Activated naive CD8-positive, alpha-beta T cell treated with anti-CD3 and anti-CD28 coated beads, Interleukin-2, amount 50 U/mL, for 24 hours (primary cell): ENCODE measurements around the gene ATF6.

Source experiments
- ATAC-seq: fragments of 150-1000 bp; cut with Tn5 transposase; one replicate; pipeline ENCODE4 v1.10.0; 2021
- DNase-seq: peaks from one replicate; pipeline ENCODE4 v3.0.0; 2021
- H3K27ac Mint-ChIP-seq: one replicate; pipeline ENCODE4 v1.8.0; 2021; ENCODE audit warnings: mild to moderate bottlenecking, mixed read lengths
- H3K27me3 Mint-ChIP-seq: one replicate; pipeline ENCODE4 v1.8.0; 2021; ENCODE audit warnings: mixed read lengths
- H3K36me3 Mint-ChIP-seq: one replicate; pipeline ENCODE4 v1.8.0; 2021; ENCODE audit warnings: low read depth, mixed read lengths
- H3K4me1 Mint-ChIP-seq: one replicate; pipeline ENCODE4 v1.8.0; 2021; ENCODE audit warnings: mixed read lengths
- H3K4me3 Mint-ChIP-seq: one replicate; pipeline ENCODE4 v1.8.0; 2021; ENCODE audit warnings: mild to moderate bottlenecking, moderate library complexity, mixed read lengths
- H3K9me3 Mint-ChIP-seq: one replicate; pipeline ENCODE4 v1.8.0; 2021; ENCODE audit warnings: mixed read lengths

ATF6 gene

DNA sequence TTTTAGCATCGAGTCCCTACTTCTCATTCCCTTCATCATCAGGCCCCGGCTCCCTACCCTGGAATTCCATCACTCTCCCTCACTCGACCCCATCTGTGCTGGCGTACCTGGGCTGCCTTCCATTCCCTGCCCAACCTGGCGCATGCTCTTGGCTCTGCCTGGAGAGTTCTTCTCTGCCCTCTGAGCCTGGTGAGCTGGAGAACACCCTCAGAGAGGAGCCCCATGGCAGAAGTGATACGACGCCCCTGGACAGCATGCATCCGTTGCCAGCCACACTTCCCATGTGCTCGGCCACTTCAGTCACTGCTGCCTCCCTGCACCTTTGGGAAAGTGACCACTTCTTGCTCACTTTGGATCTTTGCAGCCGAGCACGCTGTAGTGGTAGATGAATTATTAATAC lies 227.5 kb downstream of the ATF6 start:
- no peak overlapping the region for H3K4me3 Mint-ChIP-seq
- ATAC-seq (no peak), DNase-seq (no peak)
- H3K9me3 Mint-ChIP-seq: no peaks in the 10 kb centered on the region
- no peaks in the 10 kb centered on the region for H3K27me3 Mint-ChIP-seq
- no peak overlapping the region for H3K27ac Mint-ChIP-seq
- H3K36me3 Mint-ChIP-seq: no peaks in the 10 kb centered on the region
- no peaks in the 10 kb centered on the region for H3K4me1 Mint-ChIP-seq

DNA sequence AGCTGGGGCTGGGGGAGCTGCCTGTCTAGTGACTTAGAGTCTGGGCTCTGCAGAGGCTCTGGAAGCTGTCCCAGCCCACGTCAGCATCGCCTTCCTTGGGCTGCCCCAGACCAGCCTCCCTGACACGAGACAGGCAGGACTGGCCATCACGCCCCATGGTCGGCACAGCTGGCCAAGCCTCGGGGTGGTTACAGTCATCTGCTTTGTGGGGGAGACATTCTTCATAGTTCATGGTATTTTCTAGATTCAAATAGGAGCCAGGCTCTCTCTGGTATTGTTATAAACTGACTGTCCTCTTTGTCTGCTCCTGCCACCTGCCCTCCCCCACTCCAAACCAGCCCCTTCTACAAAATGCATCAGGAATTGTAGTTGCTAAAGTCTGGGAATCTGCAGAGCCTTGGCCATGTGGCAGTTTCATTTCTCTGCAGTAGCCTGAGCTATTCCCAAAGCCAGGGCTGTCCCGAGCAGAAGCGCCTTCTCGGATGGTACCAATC lies 228.1 kb downstream of the ATF6 start:
- Mint-ChIP-seq H3K27ac (no peak overlapping the region), H3K36me3 (no peaks in the 10 kb centered on the region), H3K4me1 (no peaks in the 10 kb centered on the region), H3K27me3 (no peaks in the 10 kb centered on the region), H3K9me3 (no peaks in the 10 kb centered on the region), H3K4me3 (no peak overlapping the region)
- ATAC-seq (no peak), DNase-seq (no peak)

DNA sequence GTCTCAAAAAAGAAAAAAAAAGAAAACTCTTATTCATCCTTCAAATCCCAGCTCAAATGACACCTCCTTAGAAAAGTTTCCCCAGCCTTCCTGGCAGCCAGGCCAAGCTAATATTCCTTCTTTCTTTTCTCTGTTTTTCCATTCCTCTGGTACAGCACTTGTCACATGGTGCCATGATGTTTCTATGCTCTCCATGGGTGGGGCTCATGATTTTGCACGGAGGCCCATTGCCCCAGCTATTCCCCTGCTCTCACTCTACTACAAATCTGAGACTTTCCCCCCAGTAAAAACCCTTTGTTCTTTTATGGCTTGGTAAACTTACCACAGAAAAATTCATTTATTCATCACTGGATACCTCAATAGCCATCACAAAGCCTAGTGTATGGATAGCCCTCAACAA lies 231.0 kb downstream of the ATF6 start:
- no peak for ATAC-seq
- H3K27ac Mint-ChIP-seq: no peak overlapping the region
- H3K27me3 Mint-ChIP-seq: no peaks in the 10 kb centered on the region

DNA sequence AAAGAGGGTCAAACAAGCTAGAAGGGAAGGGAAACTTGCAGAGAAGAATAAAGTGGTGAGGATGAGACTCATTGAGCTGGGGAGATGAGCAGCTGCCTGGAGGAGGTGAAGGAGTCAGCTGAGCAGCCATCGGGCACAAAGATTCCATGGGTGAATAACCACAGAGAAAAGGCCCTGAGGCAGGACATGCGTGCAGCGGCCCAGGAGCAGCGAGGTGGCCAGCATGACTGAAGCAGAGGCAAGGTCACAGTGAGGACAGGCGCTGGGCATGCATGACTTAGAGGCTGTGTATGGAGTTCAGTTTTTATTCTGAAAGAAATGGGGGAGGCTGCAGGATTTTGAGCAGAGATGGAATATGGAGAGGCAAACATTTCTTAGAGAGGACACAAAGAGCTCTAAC lies 232.7 kb downstream of the ATF6 start:
- no peak for DNase-seq
- peaks cover 3% of the 10 kb centered on the region for H3K27me3 Mint-ChIP-seq
- ATAC-seq: no peak
- no peaks in the 10 kb centered on the region for H3K9me3 Mint-ChIP-seq
- peaks cover 2% of the 10 kb centered on the region for H3K4me1 Mint-ChIP-seq
- H3K27ac Mint-ChIP-seq: no peak overlapping the region
- no peaks in the 10 kb centered on the region for H3K36me3 Mint-ChIP-seq
- H3K4me3 Mint-ChIP-seq: no peak overlapping the region

More for the DNA sequence above, 231.0 kb downstream of the ATF6 start:
- Mint-ChIP-seq H3K4me1 (no peaks in the 10 kb centered on the region), H3K4me3 (no peak overlapping the region), H3K9me3 (no peaks in the 10 kb centered on the region), H3K36me3 (no peaks in the 10 kb centered on the region)
- no peak for DNase-seq

DNA sequence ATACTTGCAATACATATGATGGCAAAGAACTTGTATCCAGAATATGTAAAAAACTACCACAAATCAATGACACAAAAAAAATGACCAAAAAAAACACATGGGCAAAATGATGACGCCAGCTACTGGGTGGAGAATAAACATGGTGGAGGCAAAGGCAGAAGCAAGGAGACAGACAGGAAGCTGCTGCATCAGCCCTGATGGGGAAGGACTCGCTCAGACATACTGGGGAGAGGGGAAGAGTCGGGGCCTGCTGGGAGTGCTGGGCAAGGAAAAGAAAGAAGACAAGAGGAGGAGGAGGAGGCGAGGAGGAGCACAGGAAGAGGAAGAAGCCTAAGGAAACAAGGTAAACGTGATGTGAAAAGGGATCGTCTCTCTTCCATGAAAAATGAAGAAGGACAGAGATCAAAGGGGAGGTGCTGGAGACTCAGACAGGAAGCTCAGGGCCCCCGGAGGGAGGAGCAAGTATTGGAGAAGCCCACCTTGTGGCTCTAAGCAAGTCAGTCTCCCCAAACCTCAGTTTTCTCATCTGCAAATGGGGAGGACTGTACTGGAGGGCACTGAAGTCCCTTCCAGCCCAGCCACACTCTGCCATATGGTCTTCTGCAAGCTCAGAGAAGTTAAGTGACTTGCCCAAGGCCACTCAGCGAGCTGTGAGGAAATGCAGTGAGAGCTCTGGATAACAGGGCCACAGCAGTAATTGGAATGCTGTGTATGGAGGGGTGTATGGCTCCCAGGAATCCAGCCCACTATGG lies 233.4 kb downstream of the ATF6 start:
- DNase-seq (no peak), ATAC-seq (no peak)
- H3K27me3 Mint-ChIP-seq: peaks cover 3% of the 10 kb centered on the region
- H3K4me1 Mint-ChIP-seq: peaks cover 2% of the 10 kb centered on the region
- H3K9me3 Mint-ChIP-seq: no peaks in the 10 kb centered on the region
- H3K4me3 Mint-ChIP-seq: no peak overlapping the region
- no peak overlapping the region for H3K27ac Mint-ChIP-seq
- H3K36me3 Mint-ChIP-seq: no peaks in the 10 kb centered on the region

DNA sequence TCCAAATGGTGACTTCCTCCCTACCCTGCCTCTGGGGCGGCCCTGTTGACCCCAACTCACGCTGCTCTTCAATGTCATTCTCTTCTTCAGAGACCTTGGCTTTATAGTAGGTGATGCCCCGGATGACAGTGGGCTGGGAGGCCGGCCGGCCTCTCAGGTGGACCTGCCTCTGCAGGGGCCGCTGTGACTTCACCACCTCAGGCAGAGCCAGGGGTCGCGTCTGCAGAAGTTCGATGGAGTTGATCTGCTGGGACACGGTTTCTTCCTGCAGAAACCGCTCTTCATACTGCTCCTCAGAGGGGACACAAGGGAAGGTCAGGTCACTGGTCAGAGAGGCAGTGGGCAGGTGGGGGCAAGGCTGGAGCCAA lies 233.9 kb downstream of the ATF6 start:
- ATAC-seq (no peak), DNase-seq (no peak)
- Mint-ChIP-seq H3K4me3 (no peak overlapping the region), H3K9me3 (no peaks in the 10 kb centered on the region), H3K36me3 (no peaks in the 10 kb centered on the region), H3K4me1 (peaks cover 2% of the 10 kb centered on the region), H3K27me3 (peaks cover 3% of the 10 kb centered on the region), H3K27ac (no peak overlapping the region)

DNA sequence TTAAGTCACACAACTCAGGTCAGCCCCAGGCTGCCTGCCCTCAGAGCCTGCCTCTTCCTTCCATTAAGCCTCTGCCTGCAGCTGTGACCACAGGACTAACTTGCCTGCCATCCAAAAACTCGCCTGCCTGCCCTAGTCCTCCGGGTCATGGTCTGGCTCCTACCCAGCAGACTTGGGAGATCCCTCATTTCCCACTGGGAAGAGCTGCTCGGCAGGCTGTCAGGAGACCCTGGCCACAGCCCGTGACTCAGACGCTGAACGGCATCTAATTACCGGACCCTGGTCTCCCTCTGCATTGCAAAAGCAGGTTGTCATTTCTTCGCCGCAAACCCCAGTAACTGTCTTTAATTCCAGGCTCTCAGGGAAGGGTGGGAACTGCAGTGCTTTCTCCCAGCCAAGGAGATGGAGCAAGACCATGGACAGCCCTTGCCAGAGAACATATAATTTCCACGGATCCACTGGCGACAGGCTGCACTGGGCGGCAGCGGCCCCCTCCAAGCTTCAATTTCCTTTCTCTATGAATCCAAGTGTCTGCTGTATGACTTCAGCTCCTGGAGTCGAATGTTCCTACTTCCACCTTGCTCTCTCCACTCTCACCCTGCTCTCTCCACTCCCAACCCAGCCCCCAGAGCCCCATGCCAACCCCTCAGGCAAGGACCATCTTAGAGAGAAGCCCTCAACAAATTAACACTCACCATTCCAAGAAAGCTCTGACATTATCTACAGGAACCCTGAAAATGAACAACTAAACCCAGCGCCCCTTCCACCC lies 237.1 kb downstream of the ATF6 start:
- Mint-ChIP-seq H3K36me3 (no peaks in the 10 kb centered on the region), H3K27me3 (peaks cover 3% of the 10 kb centered on the region), H3K4me1 (peaks cover 2% of the 10 kb centered on the region), H3K27ac (no peak overlapping the region), H3K4me3 (no peak overlapping the region), H3K9me3 (no peaks in the 10 kb centered on the region)
- ATAC-seq (no peak), DNase-seq (no peak)

DNA sequence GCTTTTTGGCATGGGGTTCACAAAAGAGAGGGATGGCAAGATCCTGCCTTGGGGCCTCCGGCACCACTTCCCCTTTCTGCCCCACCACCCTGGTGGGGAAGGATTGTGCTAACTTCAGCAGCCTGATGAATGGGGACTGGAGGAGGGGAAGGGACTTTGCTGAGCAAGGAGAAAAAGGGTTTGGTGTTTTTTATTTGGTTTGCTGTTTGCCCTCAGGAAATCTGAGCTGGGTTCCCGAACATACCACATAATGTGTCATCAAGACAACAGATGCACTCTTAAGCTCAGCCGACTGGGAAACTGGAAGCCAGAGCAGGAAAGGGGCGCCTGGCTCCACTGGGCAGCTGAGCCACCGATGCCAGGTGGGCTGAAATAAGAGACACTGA lies 237.7 kb downstream of the ATF6 start:
- H3K9me3 Mint-ChIP-seq: no peaks in the 10 kb centered on the region
- H3K4me3 Mint-ChIP-seq: no peak overlapping the region
- DNase-seq: no peak
- H3K27ac Mint-ChIP-seq: no peak overlapping the region
- H3K36me3 Mint-ChIP-seq: no peaks in the 10 kb centered on the region
- peaks cover 2% of the 10 kb centered on the region for H3K4me1 Mint-ChIP-seq
- no peak for ATAC-seq
- H3K27me3 Mint-ChIP-seq: peaks cover 3% of the 10 kb centered on the region

DNA sequence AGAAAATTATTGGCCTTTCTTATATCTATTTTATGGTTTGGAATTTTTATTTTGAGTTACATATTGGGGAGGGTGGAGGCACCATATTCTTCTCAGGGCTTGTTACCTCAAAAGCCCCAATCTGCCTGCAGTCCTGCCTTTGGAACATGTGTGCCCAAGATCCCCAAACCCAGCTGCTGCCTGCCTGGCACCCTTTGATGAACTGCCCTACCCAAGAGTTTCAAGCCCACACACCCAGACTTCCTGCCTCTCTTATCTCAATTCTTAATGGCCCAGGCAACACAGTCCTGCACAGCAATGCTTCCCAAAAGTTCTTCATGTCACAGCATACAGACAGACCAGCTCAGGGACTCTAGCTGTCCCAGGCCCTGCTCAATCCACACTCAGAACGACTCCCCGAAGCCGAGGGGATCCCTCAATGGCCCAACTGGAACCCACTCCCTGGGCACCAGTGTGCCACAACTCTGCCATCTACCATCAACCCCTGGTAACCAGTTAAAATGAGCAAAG lies 238.4 kb downstream of the ATF6 start:
- Mint-ChIP-seq H3K4me1 (peaks cover 2% of the 10 kb centered on the region), H3K27ac (no peak overlapping the region), H3K9me3 (no peaks in the 10 kb centered on the region), H3K36me3 (no peaks in the 10 kb centered on the region), H3K27me3 (peaks cover 3% of the 10 kb centered on the region), H3K4me3 (no peak overlapping the region)
- DNase-seq (no peak), ATAC-seq (no peak)

DNA sequence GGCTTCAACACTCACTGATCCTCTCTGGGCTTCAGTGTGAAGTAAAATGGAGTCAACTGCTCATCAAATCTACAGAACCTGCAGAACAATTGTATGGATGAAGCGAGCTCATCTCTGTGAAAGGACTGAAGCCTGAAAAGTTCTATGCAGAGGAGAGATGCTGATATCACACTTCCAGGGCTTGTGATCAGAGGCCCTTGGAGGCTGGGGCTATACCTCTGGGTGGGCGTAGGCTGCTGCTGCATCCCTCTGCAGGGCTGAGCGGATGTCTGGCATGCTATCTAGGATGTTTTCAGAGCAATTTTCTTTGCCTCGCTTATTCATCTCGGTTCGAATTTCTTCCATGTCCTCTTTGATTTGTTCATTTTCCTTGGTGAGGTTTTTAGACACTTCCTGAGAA lies 240.0 kb downstream of the ATF6 start:
- Mint-ChIP-seq H3K4me3 (no peak overlapping the region), H3K27me3 (peaks cover 3% of the 10 kb centered on the region), H3K9me3 (no peaks in the 10 kb centered on the region), H3K27ac (no peak overlapping the region), H3K36me3 (no peaks in the 10 kb centered on the region), H3K4me1 (peaks cover 2% of the 10 kb centered on the region)
- no peak for DNase-seq
- ATAC-seq: no peak

DNA sequence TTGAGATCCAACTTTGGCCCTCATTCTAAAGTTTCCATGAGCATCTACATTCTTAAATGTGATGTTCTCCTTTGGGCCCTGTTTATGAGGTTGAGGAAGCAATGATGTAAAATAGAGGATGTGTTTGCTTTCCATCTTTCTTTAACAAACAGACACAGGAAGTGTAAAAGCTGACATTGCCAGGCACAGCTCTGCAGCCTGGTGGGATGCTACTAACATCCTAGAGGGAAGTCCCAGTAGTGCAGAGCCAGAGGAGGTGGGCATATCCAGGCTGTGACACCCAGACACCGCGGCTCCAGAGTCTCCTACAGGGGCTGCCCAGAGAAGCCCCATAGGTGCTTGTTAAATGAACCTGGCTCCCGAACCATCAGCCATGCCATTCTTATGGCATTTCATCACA lies 241.3 kb downstream of the ATF6 start:
- H3K36me3 Mint-ChIP-seq: no peaks in the 10 kb centered on the region
- peaks cover 2% of the 10 kb centered on the region for H3K4me1 Mint-ChIP-seq
- H3K27ac Mint-ChIP-seq: no peak overlapping the region
- H3K4me3 Mint-ChIP-seq: no peak overlapping the region
- ATAC-seq (no peak), DNase-seq (no peak)
- peaks cover 3% of the 10 kb centered on the region for H3K27me3 Mint-ChIP-seq
- no peaks in the 10 kb centered on the region for H3K9me3 Mint-ChIP-seq

DNA sequence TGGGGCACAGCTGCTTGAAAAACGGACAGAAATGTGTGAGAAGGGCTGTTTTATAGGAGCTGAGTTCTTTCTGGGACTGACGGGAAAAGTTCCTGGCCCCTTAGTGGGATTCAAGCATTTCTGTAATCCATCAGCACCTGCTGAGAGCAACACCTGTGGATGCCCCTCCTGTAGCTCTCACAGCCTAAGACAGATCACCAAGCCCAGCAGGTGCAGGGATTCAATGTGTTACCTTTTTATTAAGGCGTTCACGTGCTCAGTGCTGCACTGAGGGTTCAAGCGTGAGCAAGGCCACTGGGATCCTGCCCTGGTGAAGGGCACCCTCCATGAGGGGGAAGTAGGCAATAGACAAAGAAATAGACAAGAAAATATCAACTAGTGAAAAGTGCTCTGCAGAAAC lies 242.7 kb downstream of the ATF6 start:
- H3K36me3 Mint-ChIP-seq: no peaks in the 10 kb centered on the region
- ATAC-seq (no peak), DNase-seq (no peak)
- no peak overlapping the region for H3K27ac Mint-ChIP-seq
- H3K4me3 Mint-ChIP-seq: no peak overlapping the region
- no peaks in the 10 kb centered on the region for H3K27me3 Mint-ChIP-seq
- no peaks in the 10 kb centered on the region for H3K4me1 Mint-ChIP-seq
- H3K9me3 Mint-ChIP-seq: no peaks in the 10 kb centered on the region

DNA sequence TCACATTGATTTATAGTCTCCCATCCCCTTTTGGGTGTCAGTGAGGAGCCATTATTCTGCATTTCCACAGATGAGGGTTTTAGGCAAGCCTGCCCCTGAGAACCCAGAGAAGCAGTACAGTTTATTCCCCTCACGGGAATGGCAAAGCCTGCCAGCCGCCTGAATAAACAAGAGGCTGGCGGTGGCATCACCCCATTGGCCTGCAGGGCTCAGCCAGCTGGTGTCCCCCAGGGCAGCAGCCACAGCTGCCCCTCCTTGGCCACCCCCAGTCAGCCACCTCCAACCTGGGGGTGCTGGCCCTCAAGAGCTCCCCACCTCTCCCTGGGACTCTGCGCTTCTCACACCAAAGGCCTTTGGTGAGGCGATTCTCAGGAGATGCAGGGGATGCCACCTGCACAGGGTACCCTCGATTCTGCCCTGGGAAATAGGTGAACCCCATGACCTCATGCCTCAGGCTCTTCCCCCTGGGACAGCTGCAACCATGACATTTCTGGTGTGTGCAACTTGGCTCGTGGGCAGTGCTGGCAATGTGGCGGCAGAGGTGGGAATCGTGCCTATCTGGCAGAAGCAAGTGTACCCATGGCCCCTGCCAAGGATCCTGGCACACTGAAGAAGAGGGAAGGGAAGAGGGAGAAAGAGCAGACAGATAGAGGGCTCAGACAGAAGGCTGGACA lies 243.5 kb downstream of the ATF6 start:
- no peak for DNase-seq
- no peak overlapping the region for H3K4me3 Mint-ChIP-seq
- no peaks in the 10 kb centered on the region for H3K36me3 Mint-ChIP-seq
- H3K27ac Mint-ChIP-seq: no peak overlapping the region
- no peaks in the 10 kb centered on the region for H3K9me3 Mint-ChIP-seq
- H3K27me3 Mint-ChIP-seq: no peaks in the 10 kb centered on the region
- no peak for ATAC-seq
- no peaks in the 10 kb centered on the region for H3K4me1 Mint-ChIP-seq

DNA sequence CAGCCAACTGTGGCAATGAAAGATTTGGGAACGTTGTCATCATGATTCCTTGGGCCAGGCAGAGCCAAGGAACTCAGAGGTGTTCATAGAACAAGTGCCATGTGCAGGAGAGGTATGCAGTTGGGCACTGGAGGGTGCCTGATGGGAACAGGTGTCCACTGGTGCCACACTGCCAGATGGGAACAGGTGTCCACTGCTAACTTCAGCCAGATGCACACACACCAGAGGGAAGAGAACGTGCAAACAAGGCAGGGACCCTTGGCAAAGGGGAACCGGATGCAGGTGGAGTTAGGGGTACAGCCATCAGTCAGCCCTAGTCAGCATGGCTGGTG lies 244.0 kb downstream of the ATF6 start:
- H3K4me3 Mint-ChIP-seq: no peak overlapping the region
- H3K27me3 Mint-ChIP-seq: no peaks in the 10 kb centered on the region
- H3K36me3 Mint-ChIP-seq: no peaks in the 10 kb centered on the region
- no peaks in the 10 kb centered on the region for H3K9me3 Mint-ChIP-seq
- no peak for ATAC-seq
- no peaks in the 10 kb centered on the region for H3K4me1 Mint-ChIP-seq
- no peak overlapping the region for H3K27ac Mint-ChIP-seq
- DNase-seq: no peak
